Measurements from ENCODE around the gene IFT122.

Gene IFT122

DNA sequence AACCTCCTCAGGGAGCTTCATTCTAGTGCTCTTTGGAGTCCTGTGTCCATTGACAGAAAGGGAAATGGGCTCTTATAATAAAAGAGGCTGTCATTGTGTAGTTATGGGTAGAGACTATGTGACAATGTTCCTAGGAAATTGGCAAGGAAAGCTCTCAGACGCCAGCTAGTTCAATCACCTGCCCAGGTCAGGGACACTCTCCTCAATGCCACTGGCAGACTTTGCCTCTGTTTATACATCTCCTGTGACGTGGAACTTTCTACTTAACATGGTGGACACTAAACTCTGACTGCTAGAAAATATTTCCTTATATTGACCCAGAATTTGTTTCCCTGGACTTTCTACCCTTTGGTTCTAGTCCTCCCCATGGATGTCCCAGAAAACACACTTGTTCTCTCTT, 14.4 kb upstream of the IFT122 start:
- TF ChIP-seq, protein P1, sequence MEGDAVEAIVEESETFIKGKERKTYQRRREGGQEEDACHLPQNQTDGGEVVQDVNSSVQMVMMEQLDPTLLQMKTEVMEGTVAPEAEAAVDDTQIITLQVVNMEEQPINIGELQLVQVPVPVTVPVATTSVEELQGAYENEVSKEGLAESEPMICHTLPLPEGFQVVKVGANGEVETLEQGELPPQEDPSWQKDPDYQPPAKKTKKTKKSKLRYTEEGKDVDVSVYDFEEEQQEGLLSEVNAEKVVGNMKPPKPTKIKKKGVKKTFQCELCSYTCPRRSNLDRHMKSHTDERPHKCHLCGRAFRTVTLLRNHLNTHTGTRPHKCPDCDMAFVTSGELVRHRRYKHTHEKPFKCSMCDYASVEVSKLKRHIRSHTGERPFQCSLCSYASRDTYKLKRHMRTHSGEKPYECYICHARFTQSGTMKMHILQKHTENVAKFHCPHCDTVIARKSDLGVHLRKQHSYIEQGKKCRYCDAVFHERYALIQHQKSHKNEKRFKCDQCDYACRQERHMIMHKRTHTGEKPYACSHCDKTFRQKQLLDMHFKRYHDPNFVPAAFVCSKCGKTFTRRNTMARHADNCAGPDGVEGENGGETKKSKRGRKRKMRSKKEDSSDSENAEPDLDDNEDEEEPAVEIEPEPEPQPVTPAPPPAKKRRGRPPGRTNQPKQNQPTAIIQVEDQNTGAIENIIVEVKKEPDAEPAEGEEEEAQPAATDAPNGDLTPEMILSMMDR (IDR thresholded peaks at IDR 0.05; ENCODE audit: unreplicated experiment in 3 of 3) = no peak
- Mint-ChIP-seq H3K4me3 (no peak overlapping the region), H3K27me3 (ENCODE audit: low read depth) (peaks cover 14% of the 10 kb centered on the region), H3K4me1 (peaks cover 40% of the 10 kb centered on the region), H3K36me3 (ENCODE audit: low read depth) (peaks cover 2% of the 10 kb centered on the region), H3K9me3 (no peaks in the 10 kb centered on the region), H3K27ac (no peak overlapping the region)

DNA sequence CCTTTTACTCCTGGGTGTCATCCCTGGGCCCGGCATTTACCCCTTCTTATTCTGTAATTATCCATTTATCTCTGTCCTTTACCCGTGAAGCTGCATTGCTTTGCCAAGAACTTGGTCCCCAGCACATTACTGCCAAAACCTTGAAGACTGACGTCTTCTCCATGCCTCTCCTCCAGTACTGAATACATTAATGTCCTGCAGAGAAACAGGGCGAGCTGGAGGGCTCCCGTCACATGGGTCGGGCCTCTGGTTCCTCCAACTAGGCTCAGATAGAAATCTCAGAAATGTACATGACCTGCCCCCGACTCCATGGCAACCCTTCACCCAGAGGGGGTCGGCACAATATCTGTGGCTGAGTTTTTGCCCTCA, 12.0 kb upstream of the IFT122 start:
- Mint-ChIP-seq H3K27me3 (ENCODE audit: low read depth) (peaks cover 11% of the 10 kb centered on the region), H3K36me3 (ENCODE audit: low read depth) (peaks cover 21% of the 10 kb centered on the region), H3K4me3 (peak overlapping the region; percentile 85 to 88 (median 87)), H3K4me1 (peaks cover 40% of the 10 kb centered on the region), H3K9me3 (no peaks in the 10 kb centered on the region), H3K27ac (peak overlapping the region; percentile 5 to 93 (median 90))
- TF ChIP-seq, protein P1 (IDR thresholded peaks at IDR 0.05; ENCODE audit: unreplicated experiment in 3 of 3) = no peak

DNA sequence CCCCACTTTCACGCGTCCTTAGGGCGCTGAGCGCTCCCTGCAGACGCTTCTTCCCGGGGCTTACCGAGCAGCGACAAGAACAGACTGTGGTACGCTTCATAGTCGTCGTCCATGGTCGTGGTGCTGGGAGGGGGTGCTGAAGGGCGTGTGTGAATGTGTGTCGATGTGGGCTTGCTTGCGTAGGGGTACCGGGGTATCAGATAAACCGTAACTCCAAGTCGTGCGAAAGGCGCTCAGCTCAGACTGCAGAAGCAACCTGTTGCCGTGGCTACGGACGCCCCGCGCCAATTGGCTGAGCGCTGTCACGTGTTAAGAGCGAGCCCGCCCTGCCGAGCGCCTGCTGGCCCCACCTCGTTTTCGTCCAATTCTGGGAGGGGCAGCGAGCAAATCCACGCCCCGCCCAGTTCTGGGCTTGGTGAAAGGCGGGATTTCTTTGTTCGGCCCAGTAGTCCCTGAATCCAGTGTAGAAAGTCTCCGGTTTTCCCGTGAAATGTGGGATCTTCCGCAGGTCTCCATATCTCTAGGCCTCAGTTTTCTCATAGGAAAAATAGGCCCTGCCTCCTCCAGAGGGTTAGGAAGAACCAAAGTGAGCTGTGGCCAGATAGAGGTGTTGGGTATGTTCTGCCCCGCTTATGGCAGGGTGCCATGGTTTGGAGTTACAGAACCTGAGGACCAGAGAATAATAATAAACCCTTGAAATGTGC, 11.5 kb upstream of the IFT122 start, which contains the start of gene EFCAB12:
Gene EFCAB12 (minus strand): TSS at position 261 of the 704 bp plus-strand sequence. CDS start 148 bp downstream, at position 113.
- TF ChIP-seq, protein P1 (IDR thresholded peaks at IDR 0.05; ENCODE audit: unreplicated experiment in 3 of 3) = no peak
- Mint-ChIP-seq H3K4me3 (peak within 1 kb of the TSS; percentile 85 to 88 (median 87)), H3K36me3 (ENCODE audit: low read depth) (peaks cover 23% of the 10 kb centered on the region), H3K27ac (peak within 1 kb of the TSS; percentile 82 to 93 (median 90)), H3K27me3 (ENCODE audit: low read depth) (peaks cover 11% of the 10 kb centered on the region), H3K9me3 (no peaks in the 10 kb centered on the region), H3K4me1 (peaks cover 40% of the 10 kb centered on the region)

DNA sequence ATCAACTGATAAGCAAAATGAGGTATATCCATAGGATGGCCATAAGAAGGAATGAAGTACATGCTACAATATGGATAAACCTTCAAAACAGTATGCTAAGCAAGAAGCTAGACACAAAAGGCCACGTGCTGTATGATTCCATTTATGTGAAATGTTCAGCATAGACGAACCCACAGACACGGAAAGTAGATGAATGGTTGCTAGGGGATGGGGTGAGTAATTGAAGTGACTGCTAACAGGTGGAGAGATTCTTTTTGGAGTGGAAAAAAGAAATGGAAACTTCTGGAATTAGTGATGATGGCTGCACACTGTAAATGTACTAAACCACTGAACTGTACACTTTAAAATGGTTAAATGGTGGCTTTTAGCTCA, 11.0 kb upstream of the IFT122 start:
- TF ChIP-seq, protein P1 (IDR thresholded peaks at IDR 0.05; ENCODE audit: unreplicated experiment in 3 of 3) = no peak
- peaks cover 28% of the 10 kb centered on the region for H3K36me3 Mint-ChIP-seq (ENCODE audit: low read depth)
- H3K27me3 Mint-ChIP-seq (ENCODE audit: low read depth) = peaks cover 11% of the 10 kb centered on the region
- peak overlapping the region; percentile 82 to 93 (median 90) for H3K27ac Mint-ChIP-seq
- H3K4me3 Mint-ChIP-seq = peak overlapping the region; percentile 85 to 88 (median 87)
- peaks cover 42% of the 10 kb centered on the region for H3K4me1 Mint-ChIP-seq
- H3K9me3 Mint-ChIP-seq = no peaks in the 10 kb centered on the region

DNA sequence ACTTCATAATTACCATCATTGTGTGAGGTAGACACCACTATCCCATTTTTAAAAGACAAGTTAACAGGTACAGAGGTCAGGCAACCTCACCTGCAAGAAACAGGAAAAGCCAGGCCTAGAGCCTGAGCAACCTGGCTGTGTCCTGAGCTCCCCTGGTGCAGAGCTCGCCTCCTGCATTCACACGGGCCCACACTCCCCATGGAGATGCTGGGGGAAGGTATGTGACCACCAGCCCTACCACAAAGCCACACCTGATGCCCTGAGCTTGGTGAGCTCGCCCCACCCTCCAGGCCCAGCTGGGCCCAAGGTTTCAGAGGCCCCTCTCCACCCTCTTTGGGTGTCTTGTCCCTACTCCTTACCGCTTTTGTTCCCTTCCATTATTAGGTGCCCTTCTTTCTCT, 10.4 kb upstream of the IFT122 start:
- Mint-ChIP-seq H3K36me3 (ENCODE audit: low read depth) (peaks cover 31% of the 10 kb centered on the region), H3K27ac (peak overlapping the region in 2 of 3 experiments; percentile 81 to 90), H3K4me1 (peaks cover 40% of the 10 kb centered on the region), H3K27me3 (ENCODE audit: low read depth) (peaks cover 11% of the 10 kb centered on the region), H3K4me3 (peak overlapping the region; percentile 2 to 38 (median 25)), H3K9me3 (no peaks in the 10 kb centered on the region)
- TF ChIP-seq, protein P1 (IDR thresholded peaks at IDR 0.05; ENCODE audit: unreplicated experiment in 3 of 3) = no peak

DNA sequence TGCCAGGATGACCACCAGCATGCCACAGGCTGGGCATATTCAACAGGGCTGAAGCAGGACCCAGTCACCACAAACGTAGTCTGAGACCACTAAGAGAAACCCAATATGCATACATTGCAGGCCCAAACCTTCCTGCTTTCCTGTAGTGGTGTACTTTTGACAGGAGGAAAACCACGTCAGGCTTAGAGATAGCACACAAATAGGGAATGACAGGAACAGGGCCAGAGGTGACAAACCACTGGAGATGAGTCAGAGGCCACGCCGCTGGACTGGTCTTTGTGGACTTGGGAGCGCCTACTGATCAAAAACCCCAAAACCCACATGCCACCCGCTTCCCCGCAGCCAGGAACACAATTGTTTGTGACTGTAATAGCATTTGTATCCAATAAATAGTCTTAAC, 8.0 kb upstream of the IFT122 start:
- Mint-ChIP-seq H3K4me1 (peaks cover 51% of the 10 kb centered on the region), H3K4me3 (no peak overlapping the region), H3K36me3 (ENCODE audit: low read depth) (peaks cover 47% of the 10 kb centered on the region), H3K27ac (no peak overlapping the region), H3K27me3 (ENCODE audit: low read depth) (peaks cover 5% of the 10 kb centered on the region), H3K9me3 (no peaks in the 10 kb centered on the region)
- TF ChIP-seq, protein P1 (IDR thresholded peaks at IDR 0.05; ENCODE audit: unreplicated experiment in 3 of 3) = no peak

Data from nephron (organoid).